HG02588 (cell line): Measurements from ENCODE around the gene THAP8.

ENCODE experiments used
- ATAC-seq: cut with Tn5 transposase; IDR thresholded peaks from one replicate; pipeline ENCODE4 v1.9.1; 2021; ENCODE audit warnings: mild to moderate bottlenecking, moderate library complexity; ENCODE audit not compliant: unreplicated experiment

THAP8 gene

GRCh38 chr19:36054119-36054732 is at the start of gene THAP8:
Gene THAP8, minus strand, starts transcription at chr19:36054285. Its CDS starts 68 bp downstream, at chr19:36054217.
- ATAC-seq: peak; percentile 77

- no peak for ATAC-seq
Observed at GRCh38 chr19:36103040-36103626, 49.0 kb upstream of the THAP8 start.

- no peak for ATAC-seq
Observed at GRCh38 chr19:36101550-36102327, 47.7 kb upstream of the THAP8 start.

- no peak for ATAC-seq
Observed at GRCh38 chr19:36100476-36100875, 46.4 kb upstream of the THAP8 start.

GRCh38 chr19:36099166-36099785 is 45.2 kb upstream of the THAP8 start:
- ATAC-seq: no peak

GRCh38 chr19:36097036-36097435 is 43.0 kb upstream of the THAP8 start:
- no peak for ATAC-seq

- ATAC-seq: no peak
Observed at GRCh38 chr19:36093687-36094086, 39.6 kb upstream of the THAP8 start.

GRCh38 chr19:36093146-36093662 is 39.1 kb upstream of the THAP8 start:
- ATAC-seq: no peak

GRCh38 chr19:36092566-36092965 is 38.5 kb upstream of the THAP8 start:
- no peak for ATAC-seq

GRCh38 chr19:36090910-36091695 is 37.0 kb upstream of the THAP8 start:
- no peak for ATAC-seq

GRCh38 chr19:36089847-36090246 is 35.8 kb upstream of the THAP8 start:
- no peak for ATAC-seq

GRCh38 chr19:36086326-36086725 is 32.2 kb upstream of the THAP8 start:
- ATAC-seq: no peak

- no peak for ATAC-seq
Observed at GRCh38 chr19:36084231-36085009, 30.3 kb upstream of the THAP8 start.

- ATAC-seq: no peak
Observed at GRCh38 chr19:36082916-36083315, 28.8 kb upstream of the THAP8 start.

GRCh38 chr19:36081894-36082293 is 27.8 kb upstream of the THAP8 start:
- no peak for ATAC-seq

- no peak for ATAC-seq
Observed at GRCh38 chr19:36081385-36081784, 27.3 kb upstream of the THAP8 start.

- ATAC-seq: no peak
Observed at GRCh38 chr19:36079389-36079945, 25.4 kb upstream of the THAP8 start.

GRCh38 chr19:36073121-36073876 is 19.2 kb upstream of the THAP8 start:
- ATAC-seq: no peak

GRCh38 chr19:36072081-36072480 is 18.0 kb upstream of the THAP8 start:
- no peak for ATAC-seq
